ENCODE data around the gene PTPN6. TPM values are rescaled to one million over a fixed set of nuclear protein-coding genes. Genes with fewer than 3 reads are reported as not detected.

PTPN6 gene
- total and polyA plus RNA-seq, 10 of the 15 experiments (the other 5 are each of a cell fraction or from before 2014, with no cell fraction given), result 229 to 457 (median 370) TPM

GRCh38 chr12:6961278-6961694, 10.1 kb downstream of the PTPN6 start (continued):
- TF ChIP-seq RELA (IDR thresholded peaks at IDR 0.05; ENCODE audit: borderline replicate concordance, partially characterized antibody) (no peak), SUZ12 (IDR thresholded peaks at IDR 0.05; ENCODE audit: unreplicated experiment) (no peak), TBL1XR1 (IDR thresholded peaks at IDR 0.05; ENCODE audit: low read depth, low read length) (peak; percentile 11; the same call in 1 of the 2 replicates), PAX5 (IDR thresholded peaks at IDR 0.05; ENCODE audit: borderline replicate concordance, low read depth, low read length) (peak; percentile 61; the same call in 1 of the 2 replicates), ZBTB11 (CRISPR knock-in tag; IDR thresholded peaks at IDR 0.05) (no peak), EGR1 (IDR thresholded peaks at IDR 0.05; ENCODE audit: borderline replicate concordance in 1 of 2, low read depth in 2 of 2, low read length in 2 of 2) (peak in 1 of 2 experiments; percentile 90; a peak in 2 of 3 replicates), CHD1 (IDR thresholded peaks at IDR 0.05; ENCODE audit: low read depth, low read length) (no peak), POLR2AphosphoS5 (IDR thresholded peaks at IDR 0.05; ENCODE audit: low read length) (peak; percentile 49), FOS (IDR thresholded peaks at IDR 0.05; ENCODE audit: borderline replicate concordance, extremely low read depth, insufficient read length) (no peak), HDAC2 (IDR thresholded peaks at IDR 0.05) (no peak), RCOR1 (conservative IDR thresholded peaks at IDR 0.05; ENCODE audit: low read depth, low read length) (no peak), NFIC (IDR thresholded peaks at IDR 0.05; ENCODE audit: low read depth, low read length) (no peak), CREM (IDR thresholded peaks at IDR 0.05; ENCODE audit: low read depth) (peak; percentile 29; the same call in 1 of the 2 replicates), SRF (IDR thresholded peaks at IDR 0.05; ENCODE audit: low read depth in 2 of 2, low read length in 2 of 2) (no peak), ZBED1 (IDR thresholded peaks at IDR 0.05; ENCODE audit: borderline replicate concordance) (peak; percentile 18; the same call in 1 of the 2 replicates), YY1 (IDR thresholded peaks at IDR 0.05; ENCODE audit: low read depth, low read length) (peak; percentile 82), CEBPZ (IDR thresholded peaks at IDR 0.05; ENCODE audit: low read depth, low read length) (no peak)
- TF ChIP-seq, protein P1, sequence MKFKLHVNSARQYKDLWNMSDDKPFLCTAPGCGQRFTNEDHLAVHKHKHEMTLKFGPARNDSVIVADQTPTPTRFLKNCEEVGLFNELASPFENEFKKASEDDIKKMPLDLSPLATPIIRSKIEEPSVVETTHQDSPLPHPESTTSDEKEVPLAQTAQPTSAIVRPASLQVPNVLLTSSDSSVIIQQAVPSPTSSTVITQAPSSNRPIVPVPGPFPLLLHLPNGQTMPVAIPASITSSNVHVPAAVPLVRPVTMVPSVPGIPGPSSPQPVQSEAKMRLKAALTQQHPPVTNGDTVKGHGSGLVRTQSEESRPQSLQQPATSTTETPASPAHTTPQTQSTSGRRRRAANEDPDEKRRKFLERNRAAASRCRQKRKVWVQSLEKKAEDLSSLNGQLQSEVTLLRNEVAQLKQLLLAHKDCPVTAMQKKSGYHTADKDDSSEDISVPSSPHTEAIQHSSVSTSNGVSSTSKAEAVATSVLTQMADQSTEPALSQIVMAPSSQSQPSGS (IDR thresholded peaks at IDR 0.05; ENCODE audit: low read length), result no peak
- TF ChIP-seq, protein P2, sequence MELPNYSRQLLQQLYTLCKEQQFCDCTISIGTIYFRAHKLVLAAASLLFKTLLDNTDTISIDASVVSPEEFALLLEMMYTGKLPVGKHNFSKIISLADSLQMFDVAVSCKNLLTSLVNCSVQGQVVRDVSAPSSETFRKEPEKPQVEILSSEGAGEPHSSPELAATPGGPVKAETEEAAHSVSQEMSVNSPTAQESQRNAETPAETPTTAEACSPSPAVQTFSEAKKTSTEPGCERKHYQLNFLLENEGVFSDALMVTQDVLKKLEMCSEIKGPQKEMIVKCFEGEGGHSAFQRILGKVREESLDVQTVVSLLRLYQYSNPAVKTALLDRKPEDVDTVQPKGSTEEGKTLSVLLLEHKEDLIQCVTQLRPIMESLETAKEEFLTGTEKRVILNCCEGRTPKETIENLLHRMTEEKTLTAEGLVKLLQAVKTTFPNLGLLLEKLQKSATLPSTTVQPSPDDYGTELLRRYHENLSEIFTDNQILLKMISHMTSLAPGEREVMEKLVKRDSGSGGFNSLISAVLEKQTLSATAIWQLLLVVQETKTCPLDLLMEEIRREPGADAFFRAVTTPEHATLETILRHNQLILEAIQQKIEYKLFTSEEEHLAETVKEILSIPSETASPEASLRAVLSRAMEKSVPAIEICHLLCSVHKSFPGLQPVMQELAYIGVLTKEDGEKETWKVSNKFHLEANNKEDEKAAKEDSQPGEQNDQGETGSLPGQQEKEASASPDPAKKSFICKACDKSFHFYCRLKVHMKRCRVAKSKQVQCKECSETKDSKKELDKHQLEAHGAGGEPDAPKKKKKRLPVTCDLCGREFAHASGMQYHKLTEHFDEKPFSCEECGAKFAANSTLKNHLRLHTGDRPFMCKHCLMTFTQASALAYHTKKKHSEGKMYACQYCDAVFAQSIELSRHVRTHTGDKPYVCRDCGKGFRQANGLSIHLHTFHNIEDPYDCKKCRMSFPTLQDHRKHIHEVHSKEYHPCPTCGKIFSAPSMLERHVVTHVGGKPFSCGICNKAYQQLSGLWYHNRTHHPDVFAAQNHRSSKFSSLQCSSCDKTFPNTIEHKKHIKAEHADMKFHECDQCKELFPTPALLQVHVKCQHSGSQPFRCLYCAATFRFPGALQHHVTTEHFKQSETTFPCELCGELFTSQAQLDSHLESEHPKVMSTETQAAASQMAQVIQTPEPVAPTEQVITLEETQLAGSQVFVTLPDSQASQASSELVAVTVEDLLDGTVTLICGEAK (IDR thresholded peaks at IDR 0.05; ENCODE audit: borderline replicate concordance), result no peak

Data from GM12878 (cell line).